Measurements from ENCODE around the gene LYZL4. TPM values are rescaled to one million over a fixed set of nuclear protein-coding genes. Genes with fewer than 3 reads are reported as not detected.

LYZL4 gene
- total RNA-seq, 1 experiment from 2014 or later: not detected

GRCh38 chr3:42451116-42451515 lies 40.7 kb upstream of the LYZL4 start:
- H3K27me3 Mint-ChIP-seq (ENCODE audit: unreplicated experiment): no peaks in the 10 kb centered on the region
- intact Hi-C loops (cut with micrococcal nuclease; ENCODE audit: unreplicated experiment): loop anchor here (10.0 kb wide), 1 partner anchor 94 kb away; no protein-coding TSS in a partner anchor
- TF ChIP-seq, protein P1, sequence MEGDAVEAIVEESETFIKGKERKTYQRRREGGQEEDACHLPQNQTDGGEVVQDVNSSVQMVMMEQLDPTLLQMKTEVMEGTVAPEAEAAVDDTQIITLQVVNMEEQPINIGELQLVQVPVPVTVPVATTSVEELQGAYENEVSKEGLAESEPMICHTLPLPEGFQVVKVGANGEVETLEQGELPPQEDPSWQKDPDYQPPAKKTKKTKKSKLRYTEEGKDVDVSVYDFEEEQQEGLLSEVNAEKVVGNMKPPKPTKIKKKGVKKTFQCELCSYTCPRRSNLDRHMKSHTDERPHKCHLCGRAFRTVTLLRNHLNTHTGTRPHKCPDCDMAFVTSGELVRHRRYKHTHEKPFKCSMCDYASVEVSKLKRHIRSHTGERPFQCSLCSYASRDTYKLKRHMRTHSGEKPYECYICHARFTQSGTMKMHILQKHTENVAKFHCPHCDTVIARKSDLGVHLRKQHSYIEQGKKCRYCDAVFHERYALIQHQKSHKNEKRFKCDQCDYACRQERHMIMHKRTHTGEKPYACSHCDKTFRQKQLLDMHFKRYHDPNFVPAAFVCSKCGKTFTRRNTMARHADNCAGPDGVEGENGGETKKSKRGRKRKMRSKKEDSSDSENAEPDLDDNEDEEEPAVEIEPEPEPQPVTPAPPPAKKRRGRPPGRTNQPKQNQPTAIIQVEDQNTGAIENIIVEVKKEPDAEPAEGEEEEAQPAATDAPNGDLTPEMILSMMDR (IDR thresholded peaks at IDR 0.05; ENCODE audit: unreplicated experiment): no peak
- CTCF ChIA-PET: interaction anchor here (0.8 kb wide), 1 partner anchor 47 kb away, joined by 3 read pairs; no protein-coding TSS in a partner anchor
- no TSS peak for BruUV-seq (replicated peaks)
- DNase-seq: no peak
- no peak overlapping the region for H3K27ac Mint-ChIP-seq (ENCODE audit: unreplicated experiment)
- H3K4me1 Mint-ChIP-seq (ENCODE audit: low read depth, unreplicated experiment): no peaks in the 10 kb centered on the region
- peaks cover 5% of the 10 kb centered on the region for H3K9me3 Mint-ChIP-seq (ENCODE audit: low read depth, unreplicated experiment)
- no peak overlapping the region for H3K4me3 Mint-ChIP-seq (ENCODE audit: low read depth, unreplicated experiment)
- H3K36me3 Mint-ChIP-seq (ENCODE audit: insufficient read depth, unreplicated experiment): no peaks in the 10 kb centered on the region

DNA sequence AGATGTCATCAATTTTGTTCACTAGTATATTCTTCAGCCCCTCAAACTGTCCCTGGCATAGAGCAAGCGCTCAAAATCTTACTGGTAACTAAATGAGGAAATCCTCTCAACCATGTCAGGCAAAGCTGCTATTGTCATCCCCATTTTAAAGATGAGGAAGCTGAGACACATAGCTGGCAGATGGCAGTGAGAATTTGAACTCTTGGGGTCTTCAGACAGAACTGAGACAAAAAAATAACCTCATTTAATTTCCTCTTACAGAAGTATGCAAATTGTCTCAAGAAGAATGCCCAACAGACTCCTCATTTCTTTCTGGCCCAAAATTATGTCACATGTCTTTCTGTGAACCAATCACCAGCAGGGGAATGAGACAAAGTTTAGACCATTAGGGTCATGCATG lies 40.2 kb upstream of the LYZL4 start:
- Mint-ChIP-seq H3K27ac (ENCODE audit: unreplicated experiment) (no peak overlapping the region), H3K36me3 (ENCODE audit: insufficient read depth, unreplicated experiment) (no peaks in the 10 kb centered on the region), H3K4me1 (ENCODE audit: low read depth, unreplicated experiment) (no peaks in the 10 kb centered on the region), H3K27me3 (ENCODE audit: unreplicated experiment) (no peaks in the 10 kb centered on the region), H3K4me3 (ENCODE audit: low read depth, unreplicated experiment) (no peak overlapping the region), H3K9me3 (ENCODE audit: low read depth, unreplicated experiment) (peaks cover 5% of the 10 kb centered on the region)
- TF ChIP-seq, protein P1 (IDR thresholded peaks at IDR 0.05; ENCODE audit: unreplicated experiment): no peak
- no TSS peak for BruUV-seq (replicated peaks)
- CTCF ChIA-PET: interaction anchor here (0.8 kb wide), 1 partner anchor 47 kb away, joined by 3 read pairs; no protein-coding TSS in a partner anchor
- no peak for DNase-seq
- intact Hi-C loops (cut with micrococcal nuclease; ENCODE audit: unreplicated experiment): loop anchor here (10.0 kb wide), 1 partner anchor 94 kb away; no protein-coding TSS in a partner anchor

DNA sequence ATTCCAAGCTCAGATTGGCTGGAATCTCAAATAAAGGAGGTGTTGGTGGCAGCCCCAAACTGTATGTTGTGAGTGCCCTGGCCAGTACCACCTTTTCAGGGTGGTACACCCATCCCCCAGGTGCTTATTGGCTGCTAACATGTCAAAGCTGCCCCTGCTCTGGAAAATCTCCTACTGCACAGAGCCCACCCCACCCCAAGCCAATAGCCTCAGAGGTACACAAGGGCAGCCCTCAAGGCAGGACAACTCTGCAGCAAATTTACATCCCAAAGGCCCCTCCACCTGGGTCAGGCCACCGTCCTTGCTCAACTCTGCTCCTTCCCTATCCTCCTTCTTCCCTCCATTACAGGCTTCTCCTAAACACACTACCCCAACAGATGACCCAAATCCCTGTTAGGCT lies 37.1 kb upstream of the LYZL4 start:
- CTCF ChIA-PET: no interaction called here
- Mint-ChIP-seq H3K9me3 (ENCODE audit: low read depth, unreplicated experiment) (no peaks in the 10 kb centered on the region), H3K36me3 (ENCODE audit: insufficient read depth, unreplicated experiment) (no peaks in the 10 kb centered on the region), H3K27ac (ENCODE audit: unreplicated experiment) (no peak overlapping the region), H3K4me1 (ENCODE audit: low read depth, unreplicated experiment) (peaks cover 9% of the 10 kb centered on the region), H3K4me3 (ENCODE audit: low read depth, unreplicated experiment) (no peak overlapping the region), H3K27me3 (ENCODE audit: unreplicated experiment) (no peaks in the 10 kb centered on the region)
- TF ChIP-seq, protein P1 (IDR thresholded peaks at IDR 0.05; ENCODE audit: unreplicated experiment): no peak
- BruUV-seq (replicated peaks): no TSS peak
- DNase-seq: no peak
- intact Hi-C loops (cut with micrococcal nuclease; ENCODE audit: unreplicated experiment): no loop called here

DNA sequence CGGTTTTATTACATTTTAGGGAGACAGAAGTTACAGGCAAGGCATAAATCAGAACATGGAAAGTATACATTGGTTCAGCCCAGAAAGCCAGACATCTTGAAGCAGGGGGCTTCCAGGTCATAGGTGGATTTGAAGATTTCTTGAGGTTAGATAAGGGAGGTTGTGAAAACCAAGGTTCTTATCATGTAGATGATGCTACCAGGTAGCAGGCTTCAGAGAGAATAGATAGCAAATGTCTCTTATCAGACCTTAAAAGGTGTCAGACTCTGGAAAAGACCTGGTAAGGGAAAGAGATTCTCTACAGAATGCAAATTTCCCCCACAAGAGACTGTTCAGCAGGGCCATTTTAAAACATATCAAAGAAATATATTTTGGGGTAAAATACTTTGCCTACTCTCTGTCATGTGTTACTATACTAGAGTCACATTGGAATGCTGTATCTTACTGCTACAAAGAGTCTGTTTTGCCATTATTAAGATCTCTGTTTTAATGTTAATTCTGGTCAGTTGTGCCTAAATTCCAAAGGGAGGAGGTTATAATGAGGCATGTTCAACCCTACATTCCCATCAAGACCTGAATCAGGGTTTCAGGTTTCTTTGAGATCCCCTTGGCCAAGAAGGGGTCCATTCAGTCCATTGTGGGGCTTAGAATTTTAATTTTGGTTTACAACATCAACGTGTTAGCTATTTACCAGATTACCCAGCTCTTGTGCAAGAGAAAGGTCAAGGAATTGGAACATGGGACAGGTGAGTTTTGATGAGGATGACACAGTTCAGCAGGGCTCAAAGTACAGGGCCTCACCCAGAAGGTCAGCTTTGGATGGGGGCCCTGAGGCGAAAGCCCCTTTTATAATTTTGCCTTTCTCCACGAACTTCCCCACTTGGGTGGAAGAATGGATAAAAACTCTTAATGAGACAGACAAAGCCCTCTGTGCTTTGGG lies 36.0 kb upstream of the LYZL4 start:
- Mint-ChIP-seq H3K4me3 (ENCODE audit: low read depth, unreplicated experiment) (no peak overlapping the region), H3K4me1 (ENCODE audit: low read depth, unreplicated experiment) (peaks cover 9% of the 10 kb centered on the region), H3K9me3 (ENCODE audit: low read depth, unreplicated experiment) (no peaks in the 10 kb centered on the region), H3K36me3 (ENCODE audit: insufficient read depth, unreplicated experiment) (no peaks in the 10 kb centered on the region), H3K27me3 (ENCODE audit: unreplicated experiment) (no peaks in the 10 kb centered on the region), H3K27ac (ENCODE audit: unreplicated experiment) (no peak overlapping the region)
- TF ChIP-seq, protein P1 (IDR thresholded peaks at IDR 0.05; ENCODE audit: unreplicated experiment): no peak
- intact Hi-C loops (cut with micrococcal nuclease; ENCODE audit: unreplicated experiment): no loop called here
- BruUV-seq (replicated peaks): no TSS peak
- CTCF ChIA-PET: no interaction called here
- DNase-seq: no peak

Data from Calu3 (cell line).